PC-3 (cell line): ENCODE results near the gene TTC23.

Experiments
- EZH2 ChIP-seq: fragments of 300-600 bp; sonication (generic); IDR thresholded peaks from one replicate; pipeline ENCODE4 v1.6.1; 2017; ENCODE audit warnings: antibody characterized with exemption, mild to moderate bottlenecking, low read length; ENCODE audit not compliant: unreplicated experiment
- EZH2phosphoT487 ChIP-seq: fragments of 300-600 bp; sonication (generic); IDR thresholded peaks from 2 replicates; pipeline ENCODE4 v1.6.1; 2018; ENCODE audit warnings: mild to moderate bottlenecking, antibody characterized with exemption, low read length, borderline replicate concordance
- TF ChIP-seq, protein P1 (sequence below): fragments of 300-600 bp; sonication (generic); conservative IDR thresholded peaks from 2 replicates; pipeline ENCODE4 v1.5.1; 2017; ENCODE audit warnings: antibody characterized with exemption, low read depth, mild to moderate bottlenecking, low read length

- TF ChIP-seq, protein P1, sequence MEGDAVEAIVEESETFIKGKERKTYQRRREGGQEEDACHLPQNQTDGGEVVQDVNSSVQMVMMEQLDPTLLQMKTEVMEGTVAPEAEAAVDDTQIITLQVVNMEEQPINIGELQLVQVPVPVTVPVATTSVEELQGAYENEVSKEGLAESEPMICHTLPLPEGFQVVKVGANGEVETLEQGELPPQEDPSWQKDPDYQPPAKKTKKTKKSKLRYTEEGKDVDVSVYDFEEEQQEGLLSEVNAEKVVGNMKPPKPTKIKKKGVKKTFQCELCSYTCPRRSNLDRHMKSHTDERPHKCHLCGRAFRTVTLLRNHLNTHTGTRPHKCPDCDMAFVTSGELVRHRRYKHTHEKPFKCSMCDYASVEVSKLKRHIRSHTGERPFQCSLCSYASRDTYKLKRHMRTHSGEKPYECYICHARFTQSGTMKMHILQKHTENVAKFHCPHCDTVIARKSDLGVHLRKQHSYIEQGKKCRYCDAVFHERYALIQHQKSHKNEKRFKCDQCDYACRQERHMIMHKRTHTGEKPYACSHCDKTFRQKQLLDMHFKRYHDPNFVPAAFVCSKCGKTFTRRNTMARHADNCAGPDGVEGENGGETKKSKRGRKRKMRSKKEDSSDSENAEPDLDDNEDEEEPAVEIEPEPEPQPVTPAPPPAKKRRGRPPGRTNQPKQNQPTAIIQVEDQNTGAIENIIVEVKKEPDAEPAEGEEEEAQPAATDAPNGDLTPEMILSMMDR, result no peak
- TF ChIP-seq EZH2phosphoT487 (no peak), EZH2 (no peak)
Observed at GRCh38 chr15:99182791-99183190, 66.6 kb downstream of the TTC23 start.
